PC-9 (cell line): ENCODE measurements around the gene PRR5L. TPM values are rescaled to one million over a fixed set of nuclear protein-coding genes. Genes with fewer than 3 reads are reported as not detected.

Source experiments
- BruUV-seq: library from RNA; stranded (reverse); fragments of 400-500 nt; replicated peaks from 2 replicates; lab custom pipeline; 2021; lab: Mats Ljungman, UMichigan
- CTCF ChIA-PET: fragments of 300-600 bp; sonication (Branson Sonifier 250); formaldehyde crosslinking; loops from one replicate; lab custom pipeline; 2022; ENCODE audit warnings: antibody characterized with exemption; lab: Charles Lee
- POLR2A ChIA-PET: fragments of 300-600 bp; sonication (Branson Sonifier 250); formaldehyde crosslinking; loops from one replicate; lab custom pipeline; 2022; ENCODE audit warnings: antibody characterized with exemption; ENCODE audit not compliant: unreplicated experiment; lab: Charles Lee
- DNase-seq, 2 experiments: peaks; one replicate each; pipeline versions ENCODE4 v3.0.0 to v3.0.0-alpha.2; 2015 to 2022; ENCODE audit warnings: mixed read lengths in 1 of 2
- H2AFZ ChIP-seq: fragments of 200-600 bp; sonication (generic); 2 replicates; pipeline ENCODE4 v1.8.1; 2017; ENCODE audit warnings: antibody characterized with exemption
- H3F3A ChIP-seq: fragments of 200-600 bp; sonication (generic); 2 replicates; pipeline ENCODE4 v1.8.1; 2017; ENCODE audit warnings: antibody characterized with exemption, mild to moderate bottlenecking, low read depth; ENCODE audit not compliant: insufficient read depth
- H3K27ac ChIP-seq: fragments of 200-600 bp; sonication (generic); 2 replicates; pipeline ENCODE4 v1.6.1; 2016; ENCODE audit warnings: mixed run types
- H3K27me3 ChIP-seq: fragments of 200-600 bp; sonication (generic); 2 replicates; pipeline ENCODE4 v1.6.1; 2016; ENCODE audit warnings: low read depth, mixed run types; ENCODE audit not compliant: insufficient read depth
- H3K36me3 ChIP-seq: fragments of 200-600 bp; sonication (generic); 2 replicates; pipeline ENCODE4 v1.6.1; 2016; ENCODE audit warnings: low read depth, mixed run types
- H3K4me1 ChIP-seq: fragments of 200-600 bp; sonication (generic); replicated peaks from 2 replicates; pipeline ENCODE4 v1.6.1; 2016; ENCODE audit warnings: mixed run types; ENCODE audit not compliant: insufficient read depth
- H3K4me2 ChIP-seq: fragments of 200-600 bp; sonication (generic); 2 replicates; pipeline ENCODE4 v1.6.1; 2017; ENCODE audit warnings: mixed run types
- H3K4me3 ChIP-seq: fragments of 200-600 bp; sonication (generic); 2 replicates; pipeline ENCODE4 v1.6.1; 2016; ENCODE audit warnings: mixed run types
- H3K79me2 ChIP-seq: fragments of 200-600 bp; sonication (generic); 2 replicates; pipeline ENCODE4 v1.6.1; 2017; ENCODE audit warnings: low read depth, mixed run types
- H3K9me2 ChIP-seq: fragments of 200-600 bp; sonication (generic); 2 replicates; pipeline ENCODE4 v1.8.1; 2017; ENCODE audit warnings: mild to moderate bottlenecking; ENCODE audit not compliant: insufficient read depth
- H3K9me3 ChIP-seq: fragments of 200-600 bp; sonication (generic); 2 replicates; pipeline ENCODE4 v1.8.1; 2016; ENCODE audit warnings: low read depth; ENCODE audit not compliant: insufficient read depth
- H4K20me1 ChIP-seq: fragments of 200-600 bp; sonication (generic); 2 replicates; pipeline ENCODE4 v1.8.1; 2017; ENCODE audit not compliant: insufficient read depth
- CTCF ChIP-seq: fragments of 200-600 bp; sonication (generic); conservative IDR thresholded peaks from 2 replicates; pipeline ENCODE4 v1.6.1; 2017; ENCODE audit warnings: mixed run types, antibody characterized with exemption, mild to moderate bottlenecking, moderate library complexity
- EZH2 ChIP-seq: fragments of 200-600 bp; sonication (generic); IDR thresholded peaks from 2 replicates; pipeline ENCODE4 v1.8.0; 2017; ENCODE audit warnings: antibody characterized with exemption, low read depth
- intact Hi-C: fragments of 100-400 bp; cut with micrococcal nuclease; formaldehyde crosslinking; loops from one replicate; pipeline ENCODE4 v1.10.0; 2022; ENCODE audit not compliant: unreplicated experiment
- total RNA-seq: library from RNA; stranded (reverse); gene quantifications from 2 replicates; pipeline ENCODE4 v1.2.3, GENCODE V29; 2021

PRR5L gene
- total RNA-seq, 1 experiment from 2014 or later = 5.1 TPM

- Histone ChIP-seq H3K4me3 (no peak overlapping the region), H3F3A (no peaks in the 10 kb centered on the region)
These were observed 171.8 kb downstream of the PRR5L start for GRCh38 chr11:36467916-36468315.

GRCh38 chr11:36469063-36469462, 173.0 kb downstream of the PRR5L start:
- POLR2A ChIA-PET = no interaction called here
- intact Hi-C loops = no loop called here

More at GRCh38 chr11:36467916-36468315, 171.8 kb downstream of the PRR5L start:
- TF ChIP-seq EZH2 (no peak), CTCF (no peak)
- ChIA-PET POLR2A (no interaction called here), CTCF (no interaction called here)
- no peaks in the 10 kb centered on the region for H3K9me3 ChIP-seq
- no peaks in the 10 kb centered on the region for H3K79me2 ChIP-seq
- H2AFZ ChIP-seq = no peak overlapping the region
- H3K27me3 ChIP-seq = no peaks in the 10 kb centered on the region
- H3K4me2 ChIP-seq = no peak overlapping the region
- peaks cover 7% of the 10 kb centered on the region; the same call in 1 of the 2 replicates for H3K4me1 ChIP-seq
- H3K9me2 ChIP-seq = no peaks in the 10 kb centered on the region; the same call in 1 of the 2 replicates
- no peak for DNase-seq
- no peak overlapping the region for H3K27ac ChIP-seq
- no peaks in the 10 kb centered on the region for H3K36me3 ChIP-seq
- no peaks in the 10 kb centered on the region for H4K20me1 ChIP-seq
- intact Hi-C loops = no loop called here
- no TSS peak for BruUV-seq

GRCh38 chr11:36469881-36470802, 174.1 kb downstream of the PRR5L start:
- Histone ChIP-seq H4K20me1 (no peaks in the 10 kb centered on the region), H3K27me3 (no peaks in the 10 kb centered on the region), H3F3A (no peaks in the 10 kb centered on the region), H3K79me2 (no peaks in the 10 kb centered on the region), H3K36me3 (no peaks in the 10 kb centered on the region), H3K27ac (no peak overlapping the region), H3K9me2 (no peaks in the 10 kb centered on the region; the same call in 1 of the 2 replicates), H3K4me3 (no peak overlapping the region), H2AFZ (no peak overlapping the region), H3K9me3 (no peaks in the 10 kb centered on the region), H3K4me1 (peaks cover 7% of the 10 kb centered on the region; the same call in 1 of the 2 replicates), H3K4me2 (no peak overlapping the region)
- POLR2A ChIA-PET = no interaction called here
- BruUV-seq = no TSS peak
- no peak for DNase-seq
- CTCF ChIA-PET = no interaction called here
- no peak for TF ChIP-seq EZH2
- no peak for TF ChIP-seq CTCF
- intact Hi-C loops = no loop called here

More at GRCh38 chr11:36469063-36469462, 173.0 kb downstream of the PRR5L start:
- no peak for DNase-seq
- Histone ChIP-seq H3K36me3 (no peaks in the 10 kb centered on the region), H3F3A (no peaks in the 10 kb centered on the region), H3K9me3 (no peaks in the 10 kb centered on the region), H4K20me1 (no peaks in the 10 kb centered on the region), H3K27me3 (no peaks in the 10 kb centered on the region), H3K9me2 (no peaks in the 10 kb centered on the region; the same call in 1 of the 2 replicates), H2AFZ (no peak overlapping the region), H3K79me2 (no peaks in the 10 kb centered on the region), H3K27ac (no peak overlapping the region), H3K4me3 (no peak overlapping the region), H3K4me1 (peaks cover 7% of the 10 kb centered on the region; the same call in 1 of the 2 replicates), H3K4me2 (no peak overlapping the region)
- peak; percentile 43; the same call in 1 of the 2 replicates for TF ChIP-seq CTCF
- TF ChIP-seq EZH2 = no peak
- CTCF ChIA-PET = no interaction called here
- no TSS peak for BruUV-seq
